ENCODE measurements around the gene RAB38.
A peak's percentile ranks its signal among the peaks of the same experiment; 100 is the strongest.

The RAB38 gene

DNA sequence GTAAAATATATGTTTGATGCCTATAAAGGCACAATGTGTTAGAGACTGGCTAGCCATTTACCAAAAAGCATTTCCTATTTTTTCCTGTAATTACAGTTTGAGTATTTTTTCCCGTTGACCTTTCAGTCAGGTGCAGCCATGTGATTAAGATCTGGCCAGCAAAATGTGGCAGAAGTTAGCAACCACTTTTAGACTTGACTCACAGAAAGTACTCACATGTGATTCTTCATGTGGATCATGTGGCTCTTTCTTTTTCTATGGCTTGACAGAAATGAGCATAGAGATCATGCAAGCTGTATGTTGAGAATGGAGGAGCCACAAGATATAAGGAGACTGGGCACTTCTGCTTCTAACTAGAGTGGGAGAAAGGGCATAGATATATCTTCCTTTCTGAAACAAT lies 27.3 kb upstream of the RAB38 start:
- H3K4me3 ChIP-seq (ENCODE audit: low read length), result no peak overlapping the region
- DNase-seq (ENCODE audit: low read depth), result peak; percentile 36
- TF ChIP-seq CTCF (conservative IDR thresholded peaks at IDR 0.05; ENCODE audit: low read depth, low read length), result no peak

- no peak for TF ChIP-seq CTCF (conservative IDR thresholded peaks at IDR 0.05; ENCODE audit: low read depth, low read length)
These were observed 21.1 kb upstream of the RAB38 start for GRCh38 chr11:88196393-88196792.

GRCh38 chr11:88195908-88196307 lies 20.7 kb upstream of the RAB38 start:
- no peak for TF ChIP-seq CTCF (conservative IDR thresholded peaks at IDR 0.05; ENCODE audit: low read depth, low read length)
- H3K4me3 ChIP-seq (ENCODE audit: low read length), result no peak overlapping the region
- DNase-seq (ENCODE audit: low read depth), result no peak

More at GRCh38 chr11:88196393-88196792, 21.1 kb upstream of the RAB38 start:
- no peak for DNase-seq (ENCODE audit: low read depth)
- no peak overlapping the region for H3K4me3 ChIP-seq (ENCODE audit: low read length)

DNA sequence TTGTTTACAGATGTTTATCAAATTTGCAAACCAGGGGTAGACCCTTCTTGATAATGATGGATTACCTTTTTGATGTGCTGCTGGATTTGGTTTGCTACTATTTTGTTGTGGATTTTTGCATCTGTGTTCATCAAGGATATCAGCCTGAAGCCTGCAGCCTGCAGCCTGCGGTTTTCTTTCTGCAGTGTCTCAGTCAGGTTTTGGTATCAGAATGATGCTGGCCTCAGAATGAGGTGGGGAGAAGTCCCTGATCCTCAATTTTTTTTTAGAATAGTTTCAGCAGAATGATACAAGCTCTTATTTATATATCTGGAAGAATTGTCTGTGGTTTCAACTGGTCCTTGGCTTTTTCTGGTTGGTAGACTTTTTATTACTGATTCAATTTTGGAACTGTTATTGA lies 19.7 kb upstream of the RAB38 start:
- no peak for TF ChIP-seq CTCF (conservative IDR thresholded peaks at IDR 0.05; ENCODE audit: low read depth, low read length)
- H3K4me3 ChIP-seq (ENCODE audit: low read length), result no peak overlapping the region

DNA sequence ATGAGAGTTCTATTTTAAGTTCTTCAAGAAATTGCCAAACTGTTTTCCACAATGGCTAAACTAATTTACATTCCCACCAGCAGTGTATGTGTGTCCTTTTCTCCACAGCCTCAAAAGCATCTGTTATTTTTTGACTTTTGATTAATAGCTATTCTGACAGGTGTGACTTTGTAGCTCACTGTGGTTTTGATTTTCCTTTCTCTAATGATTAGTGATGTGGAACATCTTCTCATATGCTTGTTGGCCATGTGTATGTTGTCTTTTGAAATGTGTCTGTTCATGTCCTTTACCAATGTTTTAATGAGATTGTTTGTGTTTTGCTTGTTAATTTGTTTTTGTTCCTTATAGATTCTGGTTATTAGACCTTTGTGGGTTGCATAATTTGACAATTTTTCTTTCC lies 18.0 kb upstream of the RAB38 start:
- DNase-seq (ENCODE audit: low read depth), result no peak
- no peak for TF ChIP-seq CTCF (conservative IDR thresholded peaks at IDR 0.05; ENCODE audit: low read depth, low read length)
- H3K4me3 ChIP-seq (ENCODE audit: low read length), result no peak overlapping the region

More for the DNA sequence above, 19.7 kb upstream of the RAB38 start:
- DNase-seq (ENCODE audit: low read depth), result no peak

DNA sequence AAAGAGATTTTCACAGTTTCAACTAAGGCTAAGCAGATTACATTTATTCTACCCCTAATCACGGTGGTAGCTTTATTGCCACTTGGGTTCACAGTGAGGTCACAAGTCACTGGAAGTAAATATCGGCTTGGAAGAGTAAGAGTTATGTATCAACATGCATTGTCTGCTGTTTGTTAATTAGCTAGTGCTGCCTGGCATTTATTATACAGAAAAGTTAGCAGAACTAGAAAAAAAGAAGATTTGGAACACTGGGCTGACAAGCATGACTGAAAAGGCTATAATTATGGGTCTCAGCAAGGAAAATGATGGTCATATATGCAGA lies 13.7 kb upstream of the RAB38 start:
- H3K4me3 ChIP-seq (ENCODE audit: low read length), result no peak overlapping the region
- no peak for TF ChIP-seq CTCF (conservative IDR thresholded peaks at IDR 0.05; ENCODE audit: low read depth, low read length)
- no peak for DNase-seq (ENCODE audit: low read depth)

DNA sequence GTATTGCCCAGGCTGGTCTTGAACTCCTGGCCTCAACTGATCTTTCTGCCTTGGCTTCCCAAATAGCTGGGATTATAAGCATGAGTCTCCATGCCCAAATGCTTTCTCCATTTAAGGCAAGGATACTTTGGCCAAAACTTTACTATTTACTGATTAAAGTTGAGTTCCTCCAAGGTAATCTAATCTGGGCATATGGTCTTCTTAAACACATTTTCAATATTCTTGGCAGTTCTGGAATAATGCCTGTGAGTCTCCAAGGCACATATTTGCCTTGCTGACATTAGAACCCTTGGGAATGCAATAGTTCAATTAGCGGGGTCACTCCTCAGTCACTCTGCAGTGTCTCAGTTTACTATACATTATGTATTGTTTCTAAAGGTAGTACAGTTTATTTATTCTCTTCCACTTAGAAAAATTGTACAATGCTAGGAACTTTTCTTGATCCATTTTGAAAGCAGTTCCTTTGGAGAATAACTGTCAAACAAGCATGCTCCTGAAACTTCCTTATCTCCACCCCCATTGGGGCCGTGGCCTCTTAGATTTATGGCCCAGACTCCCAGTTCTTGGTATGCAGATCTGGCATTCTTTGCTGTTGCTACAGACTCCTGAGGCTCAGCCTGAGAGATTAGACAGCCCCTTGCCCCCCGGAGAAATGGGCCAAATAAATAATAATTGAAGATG lies 13.1 kb upstream of the RAB38 start:
- TF ChIP-seq CTCF (conservative IDR thresholded peaks at IDR 0.05; ENCODE audit: low read depth, low read length), result no peak
- H3K4me3 ChIP-seq (ENCODE audit: low read length), result no peak overlapping the region
- peak; percentile 89 for DNase-seq (ENCODE audit: low read depth)
